Suprapubic skin (tissue), 4 donors: ENCODE data around the gene DIO3. TPM values are rescaled to one million over a fixed set of nuclear protein-coding genes. Genes with fewer than 3 reads are reported as not detected.
"Not testable (repeated sequence)": the region's sequence is repeated elsewhere in the genome, so short reads cannot be mapped to it uniquely, and the experiment has no call there.

Experiments
- DNase-seq, 2 donors: peaks; one replicate each; pipeline ENCODE4 v3.0.0-alpha.2; 2019; ENCODE audit warnings: low spot score in 2 of 2
- H3K27ac ChIP-seq: fragments of 200-600 bp; sonication (generic); one replicate; pipeline ENCODE4 v1.5.1; 2019
- H3K27me3 ChIP-seq: fragments of 200-600 bp; sonication (generic); one replicate; pipeline ENCODE4 v1.5.1; 2019
- H3K36me3 ChIP-seq: fragments of 200-600 bp; sonication (generic); one replicate; pipeline ENCODE4 v1.5.1; 2019
- H3K4me1 ChIP-seq: fragments of 200-600 bp; sonication (generic); one replicate; pipeline ENCODE4 v1.5.1; 2019
- H3K4me3 ChIP-seq: fragments of 200-600 bp; sonication (generic); one replicate; pipeline ENCODE4 v1.5.1; 2019; ENCODE audit warnings: mild to moderate bottlenecking
- H3K9me3 ChIP-seq: fragments of 200-600 bp; sonication (generic); one replicate; pipeline ENCODE4 v1.5.1; 2019
- EP300 ChIP-seq: sonication (generic); formaldehyde crosslinking; IDR thresholded peaks from one replicate; pipeline ENCODE4 v1.6.1; 2017; ENCODE audit warnings: antibody characterized with exemption
- POLR2A ChIP-seq, 2 donors: fragments of 450-650 bp; IDR thresholded peaks; one replicate each; pipeline ENCODE4 v1.6.1; 2017; ENCODE audit warnings: antibody characterized with exemption in 2 of 2, mild to moderate bottlenecking in 2 of 2, moderate library complexity in 2 of 2
- POLR2AphosphoS5 ChIP-seq, 3 donors: sonication (generic); formaldehyde crosslinking; IDR thresholded peaks; one replicate each; pipeline ENCODE4 v1.6.1; 2017; ENCODE audit warnings: antibody characterized with exemption in 3 of 3
- WGBS: methylation state at CpG from one replicate; pipeline ENCODE4 v1.1.5; 2018; 5-methylcytosine and 5-hydroxymethylcytosine counted together
- total RNA-seq, 4 donors: library from RNA; depleted of rRNA; stranded (reverse); fragments of >200 nt; gene quantifications; one replicate each; pipeline ENCODE4 v1.1.0, GENCODE V29; 2016
- TF ChIP-seq, protein P1 (sequence below), 2 donors: fragments of 200-600 bp in 1 of 2; fragments of 450-650 bp in 1 of 2; sonication (generic) in 1 of 2; IDR thresholded peaks; one replicate each; pipeline ENCODE4 v1.5.1; 2016 to 2019; ENCODE audit warnings: antibody characterized with exemption in 2 of 2, mild to moderate bottlenecking in 1 of 2, moderate library complexity in 1 of 2

The DIO3 gene
- total RNA-seq, 4 donors from 2014 or later = 0.44 to 0.89 (median 0.82) TPM

DNA sequence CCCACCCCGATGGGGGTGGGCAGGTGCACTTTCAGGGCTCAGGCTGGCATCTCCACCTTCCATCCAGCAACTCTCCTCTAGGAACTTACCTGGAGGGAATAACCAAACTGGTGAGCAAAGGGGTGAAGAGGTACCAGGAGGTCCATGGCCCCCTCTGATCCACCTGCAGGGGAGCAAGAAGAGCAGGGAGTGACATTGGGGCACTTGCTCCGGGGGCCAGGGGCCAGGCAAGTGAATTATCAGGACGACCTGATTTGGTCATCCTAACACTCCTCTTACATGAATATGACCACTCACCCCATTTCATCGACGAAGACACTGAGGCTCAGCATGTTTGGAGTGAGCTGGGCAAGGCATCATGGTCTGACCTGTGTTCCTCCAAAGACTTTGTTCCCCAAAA is 6.0 kb downstream of the DIO3 start:
- Histone ChIP-seq H3K4me1 (peaks cover 9% of the 10 kb centered on the region), H3K27ac (no peak overlapping the region), H3K9me3 (no peaks in the 10 kb centered on the region), H3K4me3 (no peak overlapping the region), H3K27me3 (peaks cover 60% of the 10 kb centered on the region), H3K36me3 (no peaks in the 10 kb centered on the region)
- TF ChIP-seq, protein P1, sequence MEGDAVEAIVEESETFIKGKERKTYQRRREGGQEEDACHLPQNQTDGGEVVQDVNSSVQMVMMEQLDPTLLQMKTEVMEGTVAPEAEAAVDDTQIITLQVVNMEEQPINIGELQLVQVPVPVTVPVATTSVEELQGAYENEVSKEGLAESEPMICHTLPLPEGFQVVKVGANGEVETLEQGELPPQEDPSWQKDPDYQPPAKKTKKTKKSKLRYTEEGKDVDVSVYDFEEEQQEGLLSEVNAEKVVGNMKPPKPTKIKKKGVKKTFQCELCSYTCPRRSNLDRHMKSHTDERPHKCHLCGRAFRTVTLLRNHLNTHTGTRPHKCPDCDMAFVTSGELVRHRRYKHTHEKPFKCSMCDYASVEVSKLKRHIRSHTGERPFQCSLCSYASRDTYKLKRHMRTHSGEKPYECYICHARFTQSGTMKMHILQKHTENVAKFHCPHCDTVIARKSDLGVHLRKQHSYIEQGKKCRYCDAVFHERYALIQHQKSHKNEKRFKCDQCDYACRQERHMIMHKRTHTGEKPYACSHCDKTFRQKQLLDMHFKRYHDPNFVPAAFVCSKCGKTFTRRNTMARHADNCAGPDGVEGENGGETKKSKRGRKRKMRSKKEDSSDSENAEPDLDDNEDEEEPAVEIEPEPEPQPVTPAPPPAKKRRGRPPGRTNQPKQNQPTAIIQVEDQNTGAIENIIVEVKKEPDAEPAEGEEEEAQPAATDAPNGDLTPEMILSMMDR (IDR thresholded peaks at IDR 0.05) = no peak
- TF ChIP-seq EP300 (no peak), POLR2A (IDR thresholded peaks at IDR 0.05) (no peak), POLR2AphosphoS5 (IDR thresholded peaks at IDR 0.05) (no peak)
- WGBS = 96% methylated on average over 5 of the region's 5 CpGs
- DNase-seq = no peak

GRCh38 chr14:101571004-101571403 is 9.7 kb downstream of the DIO3 start:
- WGBS = 78% methylated on average over 5 of the region's 5 CpGs
- DNase-seq = no peak
- no peak overlapping the region for H3K4me3 ChIP-seq
- no peaks in the 10 kb centered on the region for H3K36me3 ChIP-seq
- peaks cover 26% of the 10 kb centered on the region for H3K27me3 ChIP-seq
- TF ChIP-seq POLR2AphosphoS5 (IDR thresholded peaks at IDR 0.05) = no peak
- TF ChIP-seq POLR2A (IDR thresholded peaks at IDR 0.05) = no peak
- TF ChIP-seq, protein P1 (IDR thresholded peaks at IDR 0.05) = no peak
- no peak for TF ChIP-seq EP300
- H3K4me1 ChIP-seq = no peaks in the 10 kb centered on the region
- no peaks in the 10 kb centered on the region for H3K9me3 ChIP-seq
- no peak overlapping the region for H3K27ac ChIP-seq

GRCh38 chr14:101572526-101572925 is 11.2 kb downstream of the DIO3 start:
- not testable (repeated sequence) for H3K4me1 ChIP-seq, H3K27ac ChIP-seq, H3K4me3 ChIP-seq, H3K36me3 ChIP-seq, H3K9me3 ChIP-seq, DNase-seq
- 76% methylated on average over 5 of the region's 6 CpGs for WGBS
- H3K27me3 ChIP-seq = peaks cover 10% of the 10 kb centered on the region

DNA sequence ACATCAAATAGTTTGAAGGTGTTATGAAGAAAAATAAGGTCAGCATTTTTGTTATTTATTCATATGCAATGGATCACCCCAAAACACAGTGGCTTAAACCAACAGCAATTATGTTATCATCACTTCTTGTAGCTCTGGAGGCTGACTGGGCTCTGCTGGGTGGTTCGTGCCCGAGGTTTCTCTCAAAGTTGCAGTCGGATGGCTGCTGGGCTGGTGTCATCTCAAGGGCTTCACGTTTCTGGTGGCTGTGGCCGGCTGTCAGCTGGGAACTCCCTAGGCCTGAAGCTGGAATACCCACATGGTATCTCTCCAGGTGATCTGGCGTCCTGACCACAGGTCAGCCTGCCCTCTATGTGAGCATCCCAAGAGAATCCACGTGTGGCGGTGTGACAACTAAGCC is 12.0 kb downstream of the DIO3 start:
- Histone ChIP-seq H3K4me1 (no peaks in the 10 kb centered on the region), H3K27ac (no peak overlapping the region), H3K9me3 (no peaks in the 10 kb centered on the region), H3K4me3 (no peak overlapping the region), H3K36me3 (no peaks in the 10 kb centered on the region), H3K27me3 (peaks cover 6% of the 10 kb centered on the region)
- no peak for DNase-seq
- no peak for TF ChIP-seq POLR2AphosphoS5 (IDR thresholded peaks at IDR 0.05)
- TF ChIP-seq EP300 = no peak
- TF ChIP-seq POLR2A (IDR thresholded peaks at IDR 0.05) = no peak
- TF ChIP-seq, protein P1 (IDR thresholded peaks at IDR 0.05) = no peak
- 90% methylated on average over 8 of the region's 8 CpGs for WGBS

DNA sequence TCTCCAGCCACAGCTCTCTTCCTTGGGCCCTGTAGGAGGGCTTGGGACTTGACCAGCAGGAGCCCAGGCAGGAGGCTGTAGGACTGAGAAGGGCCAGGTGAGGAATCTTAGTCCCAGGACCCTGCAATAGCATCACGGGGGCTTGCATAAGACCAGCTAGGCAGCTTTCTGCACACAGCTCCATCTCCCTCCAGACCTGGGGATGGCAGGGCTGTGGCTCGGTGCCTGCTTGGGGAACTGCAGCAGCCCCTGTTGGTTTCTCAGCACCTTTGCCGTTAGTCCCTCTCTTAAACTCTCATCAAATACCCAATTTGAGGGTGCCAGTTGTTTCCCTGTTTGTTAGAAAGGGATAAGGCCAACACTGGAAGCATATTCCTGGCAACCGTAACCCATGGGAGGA is 14.3 kb downstream of the DIO3 start:
- no peak for DNase-seq
- WGBS = 84% methylated on average over 4 of the region's 4 CpGs
- H3K27ac ChIP-seq = no peak overlapping the region
- peaks cover 8% of the 10 kb centered on the region for H3K27me3 ChIP-seq
- H3K4me1 ChIP-seq = no peaks in the 10 kb centered on the region
- H3K36me3 ChIP-seq = no peaks in the 10 kb centered on the region
- no peak overlapping the region for H3K4me3 ChIP-seq
- no peaks in the 10 kb centered on the region for H3K9me3 ChIP-seq
- no peak for TF ChIP-seq POLR2A (IDR thresholded peaks at IDR 0.05)

GRCh38 chr14:101577221-101577909 is 16.1 kb downstream of the DIO3 start:
- WGBS = 87% methylated on average over 7 of the region's 10 CpGs
- H3K9me3 ChIP-seq = no peaks in the 10 kb centered on the region
- H3K27me3 ChIP-seq = peaks cover 8% of the 10 kb centered on the region
- no peak for DNase-seq
- H3K4me1 ChIP-seq = no peaks in the 10 kb centered on the region
- H3K4me3 ChIP-seq = no peak overlapping the region
- no peaks in the 10 kb centered on the region for H3K36me3 ChIP-seq
- H3K27ac ChIP-seq = no peak overlapping the region
- TF ChIP-seq, protein P1 (IDR thresholded peaks at IDR 0.05) = no peak
- no peak for TF ChIP-seq POLR2A (IDR thresholded peaks at IDR 0.05)
- TF ChIP-seq POLR2AphosphoS5 (IDR thresholded peaks at IDR 0.05) = no peak
- TF ChIP-seq EP300 = no peak
